GM18909 (cell line): ENCODE measurements around the gene ZBED6.
"Not testable (repeated sequence)": the region's sequence is repeated elsewhere in the genome, so short reads cannot be mapped to it uniquely, and the experiment has no call there.

ENCODE experiments used
- ATAC-seq: cut with Tn5 transposase; IDR thresholded peaks from one replicate; pipeline ENCODE4 v1.9.1; 2021; ENCODE audit warnings: mild to moderate bottlenecking; ENCODE audit not compliant: unreplicated experiment, poor library complexity

ZBED6 gene

DNA sequence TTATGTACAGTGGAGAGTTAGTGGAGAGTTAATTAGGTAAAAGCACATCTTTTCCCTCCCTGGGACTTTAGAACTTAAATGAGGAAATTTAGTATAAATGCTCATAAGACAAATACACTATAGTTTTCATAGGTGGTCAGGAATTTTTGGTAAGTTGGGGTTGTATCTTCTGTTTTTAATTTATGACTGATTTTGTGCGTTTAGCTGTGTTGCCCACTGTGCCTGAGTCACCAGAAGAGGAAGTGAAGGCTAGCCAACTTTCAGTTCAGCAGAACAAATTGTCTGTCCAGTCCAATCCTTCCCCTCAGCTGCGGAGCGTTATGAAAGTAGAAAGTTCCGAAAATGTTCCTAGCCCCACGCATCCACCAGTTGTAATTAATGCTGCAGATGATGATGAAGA is 33.8 kb downstream of the ZBED6 start:
- not testable (repeated sequence) for ATAC-seq

GRCh38 chr1:203835476-203835875 is 40.1 kb downstream of the ZBED6 start:
- ATAC-seq = no peak

DNA sequence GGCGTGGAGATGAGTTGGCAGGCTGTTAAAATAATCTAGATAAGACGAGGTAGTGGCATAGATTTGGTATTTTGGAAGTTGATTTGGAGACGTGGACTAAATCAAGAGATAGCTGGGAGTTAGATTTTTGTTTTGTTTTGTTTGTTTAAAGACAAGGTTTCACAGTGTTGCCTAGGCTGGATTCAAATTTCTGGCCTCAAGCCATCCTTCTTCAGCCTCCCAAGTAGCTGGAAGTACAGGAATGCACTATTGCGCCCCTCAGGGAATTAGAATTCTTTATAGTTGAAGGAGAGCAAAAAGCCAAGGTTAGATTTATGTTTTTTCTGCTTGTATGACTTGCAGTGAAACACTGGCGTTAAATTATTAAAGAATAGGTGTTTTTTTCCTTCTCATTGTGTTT is 43.7 kb downstream of the ZBED6 start:
- ATAC-seq = no peak

- ATAC-seq = no peak
These were observed 44.9 kb downstream of the ZBED6 start for GRCh38 chr1:203840208-203840808.

DNA sequence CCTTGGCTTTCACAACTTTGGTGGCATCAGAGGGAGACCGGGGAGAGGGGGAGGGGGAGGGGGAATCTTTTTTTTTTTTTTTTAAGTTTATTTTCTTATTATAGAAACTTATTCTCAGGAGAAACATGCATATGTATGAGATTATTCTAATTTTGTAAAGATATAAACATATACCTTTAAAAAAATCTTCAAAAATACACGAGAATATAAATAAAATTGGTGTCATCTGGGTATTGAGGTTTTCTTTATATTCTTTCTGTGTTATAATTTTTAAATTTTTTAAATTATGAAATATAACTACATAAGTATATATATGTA is 47.1 kb downstream of the ZBED6 start:
- no peak for ATAC-seq

GRCh38 chr1:203843435-203843834 is 48.0 kb downstream of the ZBED6 start:
- ATAC-seq = no peak
